ENCODE data around the gene CDIP1. TPM values are rescaled to one million over a fixed set of nuclear protein-coding genes. Genes with fewer than 3 reads are reported as not detected.

The CDIP1 gene
- total and polyA plus RNA-seq, 10 of the 15 experiments (the other 5 are each of a cell fraction or from before 2014, with no cell fraction given) = 6.1 to 32.4 (median 13.6) TPM

DNA sequence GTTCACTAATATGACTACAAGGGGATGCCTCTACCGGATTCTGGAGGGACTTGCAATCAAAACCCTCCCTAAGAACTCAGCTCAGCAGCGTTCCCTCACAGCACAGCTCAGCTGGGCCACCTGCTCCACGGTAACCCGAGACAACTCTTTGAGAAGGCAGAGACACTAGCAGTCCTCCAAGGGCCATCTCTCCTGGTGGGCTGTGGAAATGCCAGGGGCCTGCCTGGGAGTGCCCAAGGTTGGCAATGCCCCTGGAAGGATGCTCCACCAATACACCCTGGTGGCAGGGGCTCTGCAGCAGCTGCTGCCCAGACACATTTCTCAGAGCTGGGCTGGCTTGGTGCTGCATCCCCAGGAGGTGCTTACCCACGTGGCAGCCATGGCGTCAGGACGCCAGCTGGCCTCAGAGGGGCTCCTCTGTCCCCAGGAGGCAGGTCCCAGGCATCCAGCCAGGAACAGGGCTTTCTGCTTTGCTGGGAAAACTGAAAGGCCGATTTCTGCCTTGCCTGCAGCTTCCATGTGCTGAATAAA is 16.5 kb downstream of the CDIP1 start (continued):
- TF ChIP-seq, protein P1, sequence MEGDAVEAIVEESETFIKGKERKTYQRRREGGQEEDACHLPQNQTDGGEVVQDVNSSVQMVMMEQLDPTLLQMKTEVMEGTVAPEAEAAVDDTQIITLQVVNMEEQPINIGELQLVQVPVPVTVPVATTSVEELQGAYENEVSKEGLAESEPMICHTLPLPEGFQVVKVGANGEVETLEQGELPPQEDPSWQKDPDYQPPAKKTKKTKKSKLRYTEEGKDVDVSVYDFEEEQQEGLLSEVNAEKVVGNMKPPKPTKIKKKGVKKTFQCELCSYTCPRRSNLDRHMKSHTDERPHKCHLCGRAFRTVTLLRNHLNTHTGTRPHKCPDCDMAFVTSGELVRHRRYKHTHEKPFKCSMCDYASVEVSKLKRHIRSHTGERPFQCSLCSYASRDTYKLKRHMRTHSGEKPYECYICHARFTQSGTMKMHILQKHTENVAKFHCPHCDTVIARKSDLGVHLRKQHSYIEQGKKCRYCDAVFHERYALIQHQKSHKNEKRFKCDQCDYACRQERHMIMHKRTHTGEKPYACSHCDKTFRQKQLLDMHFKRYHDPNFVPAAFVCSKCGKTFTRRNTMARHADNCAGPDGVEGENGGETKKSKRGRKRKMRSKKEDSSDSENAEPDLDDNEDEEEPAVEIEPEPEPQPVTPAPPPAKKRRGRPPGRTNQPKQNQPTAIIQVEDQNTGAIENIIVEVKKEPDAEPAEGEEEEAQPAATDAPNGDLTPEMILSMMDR (IDR thresholded peaks at IDR 0.05 in 2 of 3, conservative IDR thresholded peaks at IDR 0.05 in 1 of 3; ENCODE audit: control insufficient read depth in 2 of 3, extremely low read depth in 1 of 3, insufficient read depth in 1 of 3, low read depth in 3 of 3, low read length in 3 of 3) = no peak
- TF ChIP-seq, protein P2, sequence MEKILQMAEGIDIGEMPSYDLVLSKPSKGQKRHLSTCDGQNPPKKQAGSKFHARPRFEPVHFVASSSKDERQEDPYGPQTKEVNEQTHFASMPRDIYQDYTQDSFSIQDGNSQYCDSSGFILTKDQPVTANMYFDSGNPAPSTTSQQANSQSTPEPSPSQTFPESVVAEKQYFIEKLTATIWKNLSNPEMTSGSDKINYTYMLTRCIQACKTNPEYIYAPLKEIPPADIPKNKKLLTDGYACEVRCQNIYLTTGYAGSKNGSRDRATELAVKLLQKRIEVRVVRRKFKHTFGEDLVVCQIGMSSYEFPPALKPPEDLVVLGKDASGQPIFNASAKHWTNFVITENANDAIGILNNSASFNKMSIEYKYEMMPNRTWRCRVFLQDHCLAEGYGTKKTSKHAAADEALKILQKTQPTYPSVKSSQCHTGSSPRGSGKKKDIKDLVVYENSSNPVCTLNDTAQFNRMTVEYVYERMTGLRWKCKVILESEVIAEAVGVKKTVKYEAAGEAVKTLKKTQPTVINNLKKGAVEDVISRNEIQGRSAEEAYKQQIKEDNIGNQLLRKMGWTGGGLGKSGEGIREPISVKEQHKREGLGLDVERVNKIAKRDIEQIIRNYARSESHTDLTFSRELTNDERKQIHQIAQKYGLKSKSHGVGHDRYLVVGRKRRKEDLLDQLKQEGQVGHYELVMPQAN (conservative IDR thresholded peaks at IDR 0.05) = no peak

DNA sequence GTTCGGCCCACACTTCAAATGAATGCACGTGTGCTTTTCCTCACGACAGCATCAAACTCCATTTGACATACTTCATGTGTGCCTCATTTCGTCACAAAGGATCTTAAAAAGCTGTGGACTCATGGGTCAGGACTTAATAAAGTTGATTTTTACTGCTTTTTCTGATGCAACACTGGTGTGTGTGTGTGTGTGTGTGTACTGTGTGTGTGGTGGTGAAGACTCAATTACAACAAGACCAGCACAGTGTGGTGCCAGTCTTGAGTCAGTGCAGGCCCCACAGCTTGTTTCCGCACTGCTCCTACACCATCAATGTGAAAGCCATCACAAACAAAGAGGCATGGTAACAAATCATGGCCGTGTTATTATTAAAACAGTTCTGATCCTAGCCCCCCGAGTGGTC is 17.7 kb downstream of the CDIP1 start:
- no TSS peak for BruUV-seq (replicated peaks)
- SMC1A ChIA-PET (ENCODE audit: uncharacterized antibody, unreplicated experiment) = interaction anchor here (1.6 kb wide), 1 partner anchor 27 kb away, joined by 3 read pairs; no protein-coding TSS in a partner anchor
- no peak overlapping the region for H3K9ac ChIP-seq (ENCODE audit: control insufficient read depth, insufficient read depth, low read length)
- FAIRE-seq = no peak
- RAD21 ChIA-PET (ENCODE audit: unreplicated experiment) = no interaction called here
- H3K4me1 ChIP-seq (ENCODE audit: control insufficient read depth, insufficient read depth, low read length) = peaks cover 6% of the 10 kb centered on the region; the same call in 1 of the 2 replicates
- in situ Hi-C loops (cut with MboI) = no loop called here
- H4K20me1 ChIP-seq (ENCODE audit: control insufficient read depth, insufficient read depth) = no peaks in the 10 kb centered on the region
- H2AFZ ChIP-seq (ENCODE audit: control insufficient read depth, low read depth, low read length) = no peak overlapping the region
- H3K27me3 ChIP-seq (replicated peaks in 1 of 2; ENCODE audit: control insufficient read depth in 2 of 2, insufficient read depth in 2 of 2, low read length in 1 of 2) = no peaks in the 10 kb centered on the region
- TF ChIP-seq RBBP5 (conservative IDR thresholded peaks at IDR 0.05) (no peak), IKZF1 (conservative IDR thresholded peaks at IDR 0.05) (no peak), STAT3 (IDR thresholded peaks at IDR 0.05; ENCODE audit: low read depth, low read length) (no peak), SUPT20H (IDR thresholded peaks at IDR 0.05; ENCODE audit: borderline replicate concordance, control insufficient read depth, low read depth, low read length) (no peak), EED (IDR thresholded peaks at IDR 0.05; ENCODE audit: low read depth) (no peak), CEBPB (IDR thresholded peaks at IDR 0.05; ENCODE audit: borderline replicate concordance in 1 of 2, low read depth in 2 of 2, low read length in 2 of 2) (no peak), HDGF (IDR thresholded peaks at IDR 0.05) (no peak), YY1 (IDR thresholded peaks at IDR 0.05; ENCODE audit: low read depth, low read length) (no peak), STAT1 (conservative IDR thresholded peaks at IDR 0.05) (no peak), MTA2 (IDR thresholded peaks at IDR 0.05; ENCODE audit: low read depth) (no peak)
- TF ChIP-seq, protein P3, sequence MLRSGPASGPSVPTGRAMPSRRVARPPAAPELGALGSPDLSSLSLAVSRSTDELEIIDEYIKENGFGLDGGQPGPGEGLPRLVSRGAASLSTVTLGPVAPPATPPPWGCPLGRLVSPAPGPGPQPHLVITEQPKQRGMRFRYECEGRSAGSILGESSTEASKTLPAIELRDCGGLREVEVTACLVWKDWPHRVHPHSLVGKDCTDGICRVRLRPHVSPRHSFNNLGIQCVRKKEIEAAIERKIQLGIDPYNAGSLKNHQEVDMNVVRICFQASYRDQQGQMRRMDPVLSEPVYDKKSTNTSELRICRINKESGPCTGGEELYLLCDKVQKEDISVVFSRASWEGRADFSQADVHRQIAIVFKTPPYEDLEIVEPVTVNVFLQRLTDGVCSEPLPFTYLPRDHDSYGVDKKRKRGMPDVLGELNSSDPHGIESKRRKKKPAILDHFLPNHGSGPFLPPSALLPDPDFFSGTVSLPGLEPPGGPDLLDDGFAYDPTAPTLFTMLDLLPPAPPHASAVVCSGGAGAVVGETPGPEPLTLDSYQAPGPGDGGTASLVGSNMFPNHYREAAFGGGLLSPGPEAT (IDR thresholded peaks at IDR 0.05; ENCODE audit: low read depth) = no peak
- TF ChIP-seq, protein P4, sequence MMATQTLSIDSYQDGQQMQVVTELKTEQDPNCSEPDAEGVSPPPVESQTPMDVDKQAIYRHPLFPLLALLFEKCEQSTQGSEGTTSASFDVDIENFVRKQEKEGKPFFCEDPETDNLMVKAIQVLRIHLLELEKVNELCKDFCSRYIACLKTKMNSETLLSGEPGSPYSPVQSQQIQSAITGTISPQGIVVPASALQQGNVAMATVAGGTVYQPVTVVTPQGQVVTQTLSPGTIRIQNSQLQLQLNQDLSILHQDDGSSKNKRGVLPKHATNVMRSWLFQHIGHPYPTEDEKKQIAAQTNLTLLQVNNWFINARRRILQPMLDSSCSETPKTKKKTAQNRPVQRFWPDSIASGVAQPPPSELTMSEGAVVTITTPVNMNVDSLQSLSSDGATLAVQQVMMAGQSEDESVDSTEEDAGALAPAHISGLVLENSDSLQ (IDR thresholded peaks at IDR 0.05) = no peak
- TF ChIP-seq, protein P5, sequence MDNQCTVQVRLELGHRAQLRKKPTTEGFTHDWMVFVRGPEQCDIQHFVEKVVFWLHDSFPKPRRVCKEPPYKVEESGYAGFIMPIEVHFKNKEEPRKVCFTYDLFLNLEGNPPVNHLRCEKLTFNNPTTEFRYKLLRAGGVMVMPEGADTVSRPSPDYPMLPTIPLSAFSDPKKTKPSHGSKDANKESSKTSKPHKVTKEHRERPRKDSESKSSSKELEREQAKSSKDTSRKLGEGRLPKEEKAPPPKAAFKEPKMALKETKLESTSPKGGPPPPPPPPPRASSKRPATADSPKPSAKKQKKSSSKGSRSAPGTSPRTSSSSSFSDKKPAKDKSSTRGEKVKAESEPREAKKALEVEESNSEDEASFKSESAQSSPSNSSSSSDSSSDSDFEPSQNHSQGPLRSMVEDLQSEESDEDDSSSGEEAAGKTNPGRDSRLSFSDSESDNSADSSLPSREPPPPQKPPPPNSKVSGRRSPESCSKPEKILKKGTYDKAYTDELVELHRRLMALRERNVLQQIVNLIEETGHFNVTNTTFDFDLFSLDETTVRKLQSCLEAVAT (IDR thresholded peaks at IDR 0.05) = no peak
- no peak overlapping the region for H3K4me3 ChIP-seq
- no peak overlapping the region for H3K4me2 ChIP-seq (ENCODE audit: control insufficient read depth, insufficient read depth)
- H3K79me2 ChIP-seq (ENCODE audit: control insufficient read depth, insufficient read depth, low read length) = no peaks in the 10 kb centered on the region
- POLR2A ChIA-PET = no interaction called here
- intact Hi-C loops (cut with micrococcal nuclease; ENCODE audit: unreplicated experiment) = no loop called here
- CTCF ChIA-PET = interaction anchor here (1.0 to 1.6 kb wide), 2 partner anchors 27 to 65 kb away, joined by 3 to 6 read pairs; no protein-coding TSS in a partner anchor
- no peaks in the 10 kb centered on the region; a peak in 2 of 4 replicates for H3K36me3 ChIP-seq (ENCODE audit: control insufficient read depth in 2 of 2, insufficient read depth in 2 of 2, low read length in 1 of 2)
- no peak overlapping the region for H3K27ac ChIP-seq (ENCODE audit: control insufficient read depth, insufficient read depth)
- 71% methylated on average over 7 of the region's 7 CpGs for whole genome bisulfite sequencing (ENCODE audit: insufficient coverage, insufficient replicate concordance, low lambda C conversion rate, missing lambda C conversion rate)
- H3K9me3 ChIP-seq (replicated peaks; ENCODE audit: control insufficient read depth, insufficient read depth, low read length) = no peaks in the 10 kb centered on the region
- no peak for DNase-seq (ENCODE audit: low read depth, low spot score)
- ATAC-seq = no peak

Data from GM12878 (cell line).